Lower leg skin (tissue), 3 donors: ENCODE results near the gene CCNL1.

Source experiments
- CTCF ChIP-seq, 3 donors: fragments of 450-650 bp; IDR thresholded peaks; one replicate each; pipeline ENCODE4 v1.5.1; 2016; ENCODE audit warnings: antibody characterized with exemption in 3 of 3, mild to moderate bottlenecking in 3 of 3, moderate library complexity in 2 of 3
- POLR2A ChIP-seq, 2 donors: fragments of 450-650 bp; IDR thresholded peaks; one replicate each; pipeline ENCODE4 v1.6.1; 2016 to 2017; ENCODE audit warnings: antibody characterized with exemption in 2 of 2, mild to moderate bottlenecking in 1 of 2, moderate library complexity in 1 of 2

DNA sequence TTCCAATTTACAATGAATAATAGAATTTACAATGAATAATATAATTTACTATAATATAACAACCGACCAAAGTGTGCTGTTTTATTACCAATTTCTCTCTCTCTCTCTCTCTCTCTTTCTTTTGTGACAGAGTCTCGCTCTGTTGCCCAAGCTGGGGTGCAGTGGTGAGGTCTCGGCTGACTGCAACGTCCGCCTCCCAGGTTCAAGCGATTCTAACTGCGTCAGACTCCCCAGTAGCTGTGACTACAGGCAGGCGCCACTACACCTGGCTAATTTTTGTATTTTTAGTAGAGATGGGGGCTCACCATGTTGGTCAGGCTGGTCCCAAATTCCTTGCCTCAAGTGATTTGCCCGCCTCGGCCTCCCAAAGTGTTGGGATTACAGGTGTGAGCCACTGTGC, 17.0 kb upstream of the CCNL1 start:
- TF ChIP-seq CTCF (IDR thresholded peaks at IDR 0.05) (no peak), POLR2A (IDR thresholded peaks at IDR 0.05) (no peak)
